H1 (cell line): ENCODE measurements around the gene DCPS. TPM values are rescaled to one million over a fixed set of nuclear protein-coding genes. Genes with fewer than 3 reads are reported as not detected.

Experiments used
- HDAC6 ChIP-seq: IDR thresholded peaks from one replicate; pipeline ENCODE4 v1.7.1; 2012; ENCODE audit warnings: low read depth, mild to moderate bottlenecking, inconsistent platforms, low read length, moderate library complexity
- JUN ChIP-seq: IDR thresholded peaks from 2 replicates; pipeline ENCODE4 v1.6.1; 2011; ENCODE audit warnings: low read depth, mild to moderate bottlenecking, improper control_type of control experiment, low read length
- polyA plus RNA-seq, 7 experiments: library from polyadenylated mRNA; depleted of rRNA in 3 of 7; stranded (reverse) in 5 of 7; unstranded in 2 of 7; fragments of >200 nt in 5 of 7; fragments of 200-250 nt in 2 of 7; gene quantifications; 1 replicate in 5 of 7; 2 replicates in 1 of 7; 4 replicates in 1 of 7; pipeline versions ENCODE4 v1.2.1 to v1.2.3, GENCODE V29; 2011 to 2013; ENCODE audit warnings: missing spikeins in 2 of 7, mixed read lengths in 2 of 7
- total RNA-seq: library from RNA; stranded (reverse); fragmentation: NEBNext Ultra II Directional; extraction: Animal tissue kit (Norgen Biotek cat#: 25700); gene quantifications from 2 replicates; pipeline ENCODE4 v1.2.1, GENCODE V29; 2021

Gene DCPS
- total and polyA plus RNA-seq, 2 of the 8 experiments (the other 6 are each of a cell fraction or from before 2014, with no cell fraction given), result 24.6 to 55.2 TPM

GRCh38 chr11:126340960-126341606 is 37.2 kb downstream of the DCPS start (continued):
- TF ChIP-seq HDAC6, result no peak
- TF ChIP-seq JUN, result no peak
